GM19372 (cell line): ENCODE data around the gene C4orf50.

Experiments used
- ATAC-seq: cut with Tn5 transposase; IDR thresholded peaks from one replicate; pipeline ENCODE4 v1.9.1; 2021; ENCODE audit warnings: mild to moderate bottlenecking, low read depth, moderate library complexity; ENCODE audit not compliant: unreplicated experiment

Gene C4orf50

GRCh38 chr4:5897674-5898073 lies 120.6 kb downstream of the C4orf50 start:
- no peak for ATAC-seq

- ATAC-seq = no peak
Observed at GRCh38 chr4:5895287-5895686, 122.9 kb downstream of the C4orf50 start.

GRCh38 chr4:5894266-5894665 lies 124.0 kb downstream of the C4orf50 start:
- ATAC-seq = no peak

GRCh38 chr4:5893591-5893990 lies 124.6 kb downstream of the C4orf50 start:
- ATAC-seq = no peak

- no peak for ATAC-seq
Observed at GRCh38 chr4:5893004-5893580, 125.1 kb downstream of the C4orf50 start, which contains the start of gene CRMP1. TSS of gene CRMP1 (minus strand) at chr4:5893086. CDS start at chr4:5892969, 117 bp downstream.

GRCh38 chr4:5892323-5893003 lies 125.8 kb downstream of the C4orf50 start:
- no peak for ATAC-seq

GRCh38 chr4:5891563-5892322 lies 126.5 kb downstream of the C4orf50 start:
- no peak for ATAC-seq

GRCh38 chr4:5890063-5890727 lies 128.0 kb downstream of the C4orf50 start:
- no peak for ATAC-seq

- ATAC-seq = no peak
Observed at GRCh38 chr4:5889002-5889696, 129.1 kb downstream of the C4orf50 start.

GRCh38 chr4:5888222-5889001 lies 129.8 kb downstream of the C4orf50 start:
- ATAC-seq = no peak

GRCh38 chr4:5887361-5888221 lies 130.6 kb downstream of the C4orf50 start:
- no peak for ATAC-seq

GRCh38 chr4:5887011-5887360 lies 131.2 kb downstream of the C4orf50 start:
- ATAC-seq = no peak

- no peak for ATAC-seq
Observed at GRCh38 chr4:5885733-5886132, 132.5 kb downstream of the C4orf50 start.

GRCh38 chr4:5884796-5885195 lies 133.4 kb downstream of the C4orf50 start:
- no peak for ATAC-seq

GRCh38 chr4:5883916-5884315 lies 134.3 kb downstream of the C4orf50 start:
- no peak for ATAC-seq

- no peak for ATAC-seq
Observed at GRCh38 chr4:5882947-5883346, 135.3 kb downstream of the C4orf50 start.

- no peak for ATAC-seq
Observed at GRCh38 chr4:5881340-5881739, 136.9 kb downstream of the C4orf50 start.

GRCh38 chr4:5878359-5878758 lies 139.9 kb downstream of the C4orf50 start:
- ATAC-seq = no peak

- ATAC-seq = no peak
Observed at GRCh38 chr4:5877392-5877791, 140.8 kb downstream of the C4orf50 start.
